GM19238 (cell line): ENCODE data around the gene DDX10.

Experiments
- DNase-seq: peaks from one replicate; pipeline ENCODE4 v3.0.0; 2011; ENCODE audit warnings: low spot score; ENCODE audit not compliant: insufficient read length

Gene DDX10

GRCh38 chr11:108904480-108904879 is 239.6 kb downstream of the DDX10 start:
- no peak for DNase-seq

GRCh38 chr11:108906329-108906728 is 241.5 kb downstream of the DDX10 start:
- no peak for DNase-seq

GRCh38 chr11:108906826-108907225 is 242.0 kb downstream of the DDX10 start:
- no peak for DNase-seq

- DNase-seq: no peak
These were observed 244.2 kb downstream of the DDX10 start for GRCh38 chr11:108909041-108909440.

- DNase-seq: no peak
These were observed 245.1 kb downstream of the DDX10 start for GRCh38 chr11:108909921-108910320.

GRCh38 chr11:108912581-108912980 is 247.7 kb downstream of the DDX10 start:
- no peak for DNase-seq

GRCh38 chr11:108913204-108913603 is 248.3 kb downstream of the DDX10 start:
- DNase-seq: no peak

- no peak for DNase-seq
These were observed 249.3 kb downstream of the DDX10 start for GRCh38 chr11:108914211-108914610.

GRCh38 chr11:108914981-108915380 is 250.1 kb downstream of the DDX10 start:
- no peak for DNase-seq

- no peak for DNase-seq
These were observed 250.8 kb downstream of the DDX10 start for GRCh38 chr11:108915666-108916065.

- DNase-seq: no peak
These were observed 251.4 kb downstream of the DDX10 start for GRCh38 chr11:108916290-108916689.

GRCh38 chr11:108916935-108917334 is 252.1 kb downstream of the DDX10 start:
- no peak for DNase-seq

- no peak for DNase-seq
These were observed 256.3 kb downstream of the DDX10 start for GRCh38 chr11:108921211-108921610.

GRCh38 chr11:108922241-108922640 is 257.4 kb downstream of the DDX10 start:
- no peak for DNase-seq

- no peak for DNase-seq
These were observed 258.5 kb downstream of the DDX10 start for GRCh38 chr11:108923413-108923812.

- DNase-seq: no peak
These were observed 261.4 kb downstream of the DDX10 start for GRCh38 chr11:108926171-108926840.

- DNase-seq: no peak
These were observed 262.1 kb downstream of the DDX10 start for GRCh38 chr11:108926841-108927577.

- no peak for DNase-seq
These were observed 263.1 kb downstream of the DDX10 start for GRCh38 chr11:108927791-108928545.

GRCh38 chr11:108929241-108929640 is 264.4 kb downstream of the DDX10 start:
- DNase-seq: no peak

GRCh38 chr11:108931168-108931567 is 266.3 kb downstream of the DDX10 start:
- no peak for DNase-seq

GRCh38 chr11:108933630-108934029 is 268.8 kb downstream of the DDX10 start:
- DNase-seq: no peak

GRCh38 chr11:108934289-108934688 is 269.4 kb downstream of the DDX10 start:
- DNase-seq: no peak
